GM21737 (cell line): ENCODE results near the gene RHOH.

Source experiments
- ATAC-seq: cut with Tn5 transposase; IDR thresholded peaks from one replicate; pipeline ENCODE4 v1.9.1; 2021; ENCODE audit warnings: mild to moderate bottlenecking, moderate library complexity; ENCODE audit not compliant: unreplicated experiment

Gene RHOH

GRCh38 chr4:40187386-40187906, 9.4 kb upstream of the RHOH start:
- no peak for ATAC-seq

- ATAC-seq: no peak
Observed at GRCh38 chr4:40190019-40190418, 6.8 kb upstream of the RHOH start.

- ATAC-seq: no peak
Observed at GRCh38 chr4:40190465-40190864, 6.4 kb upstream of the RHOH start.

- ATAC-seq: no peak
Observed at GRCh38 chr4:40190880-40191815, 5.7 kb upstream of the RHOH start.

GRCh38 chr4:40192114-40193015, 4.5 kb upstream of the RHOH start:
- ATAC-seq: peak; percentile 31

GRCh38 chr4:40193016-40193571, 3.7 kb upstream of the RHOH start:
- peak; percentile 27 for ATAC-seq

- no peak for ATAC-seq
Observed at GRCh38 chr4:40193578-40193977, 3.3 kb upstream of the RHOH start.

- ATAC-seq: no peak
Observed at GRCh38 chr4:40194602-40195161, 2.1 kb upstream of the RHOH start.

GRCh38 chr4:40195182-40196177, 1.4 kb upstream of the RHOH start:
- no peak for ATAC-seq

- no peak for ATAC-seq
Observed at GRCh38 chr4:40196272-40196671, 559 bp upstream of the RHOH start.

- ATAC-seq: no peak
Observed at GRCh38 chr4:40197879-40198689, 1.3 kb downstream of the RHOH start.

- no peak for ATAC-seq
Observed at GRCh38 chr4:40199179-40199670, 2.4 kb downstream of the RHOH start.

- peak; percentile 41 for ATAC-seq
Observed at GRCh38 chr4:40199999-40200874, 3.4 kb downstream of the RHOH start.

- ATAC-seq: no peak
Observed at GRCh38 chr4:40200875-40201801, 4.3 kb downstream of the RHOH start.

GRCh38 chr4:40201898-40202297, 5.1 kb downstream of the RHOH start:
- no peak for ATAC-seq

- ATAC-seq: no peak
Observed at GRCh38 chr4:40202474-40202873, 5.6 kb downstream of the RHOH start.
